Measurements from ENCODE around the gene PNMA1. TPM values are rescaled to one million over a fixed set of nuclear protein-coding genes. Genes with fewer than 3 reads are reported as not detected.
A peak's percentile ranks its signal among the peaks of the same experiment; 100 is the strongest.

The PNMA1 gene
- polyA plus RNA-seq, 4 donors = 10.8 to 23.5 (median 14.6) TPM

- Histone ChIP-seq H3K9me3 (ENCODE audit: control insufficient read depth in 2 of 2, insufficient read depth in 1 of 2, low read depth in 1 of 2, low read length in 1 of 2) (no peaks in the 10 kb centered on the region), H3K36me3 (ENCODE audit: control insufficient read depth in 3 of 3, insufficient read depth in 2 of 3, low read depth in 1 of 3, low read length in 3 of 3) (peaks cover 0 to 33% (median 0%) of the 10 kb centered on the region in 3 donors), H3K4me3 (ENCODE audit: low read depth in 1 of 3, low read length in 3 of 3) (peak overlapping the region; percentile 76 to 88 (median 85)), H3K27ac (ENCODE audit: low read depth in 1 of 3, low read length in 2 of 3) (peak overlapping the region; percentile 91 to 99 (median 97)), H3K4me1 (ENCODE audit: control insufficient read depth in 3 of 3, insufficient read depth in 2 of 3, low read depth in 1 of 3, low read length in 2 of 3) (peaks cover 17 to 82% (median 59%) of the 10 kb centered on the region in 3 donors), H3K27me3 (ENCODE audit: control insufficient read depth in 3 of 3, insufficient read depth in 3 of 3, low read length in 3 of 3) (no peaks in the 10 kb centered on the region)
- 1 to 2% (median 1%) methylated on average over 42 to 71 of the region's 71 CpGs for WGBS, 3 donors
- DNase-seq = peak; percentile 61 to 84
- no peak for FAIRE-seq
Observed at GRCh38 chr14:73759183-73759713, 45.1 kb upstream of the PNMA1 start.

- DNase-seq = peak; percentile 85 to 93
- no peak for FAIRE-seq
- H3K36me3 ChIP-seq (ENCODE audit: control insufficient read depth in 3 of 3, insufficient read depth in 2 of 3, low read depth in 1 of 3, low read length in 3 of 3) = peaks cover 0 to 37% (median 0%) of the 10 kb centered on the region in 3 donors
- H3K27me3 ChIP-seq (ENCODE audit: control insufficient read depth in 3 of 3, insufficient read depth in 3 of 3, low read length in 3 of 3) = no peaks in the 10 kb centered on the region
- no peaks in the 10 kb centered on the region for H3K9me3 ChIP-seq (ENCODE audit: control insufficient read depth in 2 of 2, insufficient read depth in 1 of 2, low read depth in 1 of 2, low read length in 1 of 2)
- H3K27ac ChIP-seq (ENCODE audit: low read depth in 1 of 3, low read length in 2 of 3) = peak overlapping the region; percentile 91 to 99 (median 97)
- 0 to 2% (median 1%) methylated on average over 34 to 49 of the region's 49 CpGs for WGBS, 3 donors
- H3K4me3 ChIP-seq (ENCODE audit: low read depth in 1 of 3, low read length in 3 of 3) = peak overlapping the region; percentile 76 to 88 (median 85)
- H3K4me1 ChIP-seq (ENCODE audit: control insufficient read depth in 3 of 3, insufficient read depth in 2 of 3, low read depth in 1 of 3, low read length in 2 of 3) = peaks cover 17 to 84% (median 65%) of the 10 kb centered on the region in 3 donors
Observed at GRCh38 chr14:73758392-73759182, 44.4 kb upstream of the PNMA1 start.

GRCh38 chr14:73757876-73758391 is 43.8 kb upstream of the PNMA1 start:
- DNase-seq = no peak

GRCh38 chr14:73757381-73757780 is 43.2 kb upstream of the PNMA1 start:
- FAIRE-seq = no peak

More at GRCh38 chr14:73757876-73758391, 43.8 kb upstream of the PNMA1 start:
- Histone ChIP-seq H3K36me3 (ENCODE audit: control insufficient read depth in 3 of 3, insufficient read depth in 2 of 3, low read depth in 1 of 3, low read length in 3 of 3) (peaks cover 0 to 38% (median 0%) of the 10 kb centered on the region in 3 donors), H3K9me3 (ENCODE audit: control insufficient read depth in 2 of 2, insufficient read depth in 1 of 2, low read depth in 1 of 2, low read length in 1 of 2) (no peaks in the 10 kb centered on the region), H3K27me3 (ENCODE audit: control insufficient read depth in 3 of 3, insufficient read depth in 3 of 3, low read length in 3 of 3) (no peaks in the 10 kb centered on the region), H3K4me3 (ENCODE audit: low read depth in 1 of 3, low read length in 3 of 3) (peak overlapping the region; percentile 27 to 88 (median 76)), H3K4me1 (ENCODE audit: control insufficient read depth in 3 of 3, insufficient read depth in 2 of 3, low read depth in 1 of 3, low read length in 2 of 3) (peaks cover 18 to 84% (median 68%) of the 10 kb centered on the region in 3 donors), H3K27ac (ENCODE audit: low read depth in 1 of 3, low read length in 2 of 3) (peak overlapping the region; percentile 91 to 99 (median 97))
- no peak for FAIRE-seq
- WGBS, 3 donors = 42 to 47% (median 46%) methylated on average over 10 of the region's 10 CpGs

GRCh38 chr14:73755434-73756014 is 41.3 kb upstream of the PNMA1 start:
- FAIRE-seq (no peak), DNase-seq (peak; percentile 72 to 81)
- no peaks in the 10 kb centered on the region for H3K9me3 ChIP-seq (ENCODE audit: control insufficient read depth in 2 of 2, insufficient read depth in 1 of 2, low read depth in 1 of 2, low read length in 1 of 2)
- H3K36me3 ChIP-seq (ENCODE audit: control insufficient read depth in 3 of 3, insufficient read depth in 2 of 3, low read depth in 1 of 3, low read length in 3 of 3) = peaks cover 0 to 54% (median 0%) of the 10 kb centered on the region in 3 donors
- peak overlapping the region; percentile 91 to 99 (median 97) for H3K27ac ChIP-seq (ENCODE audit: low read depth in 1 of 3, low read length in 2 of 3)
- H3K4me1 ChIP-seq (ENCODE audit: control insufficient read depth in 3 of 3, insufficient read depth in 2 of 3, low read depth in 1 of 3, low read length in 2 of 3) = peaks cover 28 to 84% (median 70%) of the 10 kb centered on the region in 3 donors
- WGBS, 3 donors = 15 to 24% (median 22%) methylated on average over 5 of the region's 5 CpGs
- H3K4me3 ChIP-seq (ENCODE audit: low read depth in 1 of 3, low read length in 3 of 3) = no peak overlapping the region
- no peaks in the 10 kb centered on the region for H3K27me3 ChIP-seq (ENCODE audit: control insufficient read depth in 3 of 3, insufficient read depth in 3 of 3, low read length in 3 of 3)

More at GRCh38 chr14:73757381-73757780, 43.2 kb upstream of the PNMA1 start:
- Histone ChIP-seq H3K36me3 (ENCODE audit: control insufficient read depth in 3 of 3, insufficient read depth in 2 of 3, low read depth in 1 of 3, low read length in 3 of 3) (peaks cover 0 to 43% (median 0%) of the 10 kb centered on the region in 3 donors), H3K4me3 (ENCODE audit: low read depth in 1 of 3, low read length in 3 of 3) (peak overlapping the region; percentile 27 to 88 (median 76)), H3K9me3 (ENCODE audit: control insufficient read depth in 2 of 2, insufficient read depth in 1 of 2, low read depth in 1 of 2, low read length in 1 of 2) (no peaks in the 10 kb centered on the region), H3K27ac (ENCODE audit: low read depth in 1 of 3, low read length in 2 of 3) (peak overlapping the region; percentile 91 to 99 (median 97)), H3K4me1 (ENCODE audit: control insufficient read depth in 3 of 3, insufficient read depth in 2 of 3, low read depth in 1 of 3, low read length in 2 of 3) (peaks cover 21 to 84% (median 70%) of the 10 kb centered on the region in 3 donors), H3K27me3 (ENCODE audit: control insufficient read depth in 3 of 3, insufficient read depth in 3 of 3, low read length in 3 of 3) (no peaks in the 10 kb centered on the region)
- peak in 1 of 2 donors; percentile 10 for DNase-seq
- 82 to 100% (median 93%) methylated on average over 1 of the region's 1 CpG for WGBS, 3 donors

GRCh38 chr14:73754911-73755360 is 40.8 kb upstream of the PNMA1 start:
- Histone ChIP-seq H3K9me3 (ENCODE audit: control insufficient read depth in 2 of 2, insufficient read depth in 1 of 2, low read depth in 1 of 2, low read length in 1 of 2) (no peaks in the 10 kb centered on the region), H3K4me1 (ENCODE audit: control insufficient read depth in 3 of 3, insufficient read depth in 2 of 3, low read depth in 1 of 3, low read length in 2 of 3) (peaks cover 33 to 88% (median 76%) of the 10 kb centered on the region in 3 donors), H3K4me3 (ENCODE audit: low read depth in 1 of 3, low read length in 3 of 3) (peak overlapping the region in 1 of 3 donors; percentile 16), H3K27ac (ENCODE audit: low read depth in 1 of 3, low read length in 2 of 3) (peak overlapping the region; percentile 91 to 99 (median 97)), H3K27me3 (ENCODE audit: control insufficient read depth in 3 of 3, insufficient read depth in 3 of 3, low read length in 3 of 3) (no peaks in the 10 kb centered on the region), H3K36me3 (ENCODE audit: control insufficient read depth in 3 of 3, insufficient read depth in 2 of 3, low read depth in 1 of 3, low read length in 3 of 3) (peaks cover 0 to 60% (median 0%) of the 10 kb centered on the region in 3 donors)
- FAIRE-seq (no peak), DNase-seq (peak in 1 of 2 donors; percentile 61)
- WGBS, 3 donors = 22 to 29% (median 29%) methylated on average over 8 of the region's 8 CpGs

- Histone ChIP-seq H3K27ac (ENCODE audit: low read depth in 1 of 3, low read length in 2 of 3) (peak overlapping the region; percentile 91 to 99 (median 97)), H3K4me1 (ENCODE audit: control insufficient read depth in 3 of 3, insufficient read depth in 2 of 3, low read depth in 1 of 3, low read length in 2 of 3) (peaks cover 33 to 93% (median 77%) of the 10 kb centered on the region in 3 donors), H3K9me3 (ENCODE audit: control insufficient read depth in 2 of 2, insufficient read depth in 1 of 2, low read depth in 1 of 2, low read length in 1 of 2) (no peaks in the 10 kb centered on the region), H3K4me3 (ENCODE audit: low read depth in 1 of 3, low read length in 3 of 3) (peak overlapping the region in 2 of 3 donors; percentile 1 to 16), H3K27me3 (ENCODE audit: control insufficient read depth in 3 of 3, insufficient read depth in 3 of 3, low read length in 3 of 3) (no peaks in the 10 kb centered on the region), H3K36me3 (ENCODE audit: control insufficient read depth in 3 of 3, insufficient read depth in 2 of 3, low read depth in 1 of 3, low read length in 3 of 3) (peaks cover 0 to 63% (median 0%) of the 10 kb centered on the region in 3 donors)
- DNase-seq (peak; percentile 78 to 81), FAIRE-seq (no peak)
- WGBS, 3 donors = 10 to 19% (median 13%) methylated on average over 14 of the region's 14 CpGs
Observed at GRCh38 chr14:73753887-73754795, 40.0 kb upstream of the PNMA1 start.

Measured in small intestine (tissue), 7 donors.